ENCODE data around the gene RBAK. TPM values are rescaled to one million over a fixed set of nuclear protein-coding genes. Genes with fewer than 3 reads are reported as not detected.
"Not testable (repeated sequence)": the region's sequence is repeated elsewhere in the genome, so short reads cannot be mapped to it uniquely, and the experiment has no call there.

RBAK gene
- total RNA-seq, 1 experiment from 2014 or later: 14.8 TPM

DNA sequence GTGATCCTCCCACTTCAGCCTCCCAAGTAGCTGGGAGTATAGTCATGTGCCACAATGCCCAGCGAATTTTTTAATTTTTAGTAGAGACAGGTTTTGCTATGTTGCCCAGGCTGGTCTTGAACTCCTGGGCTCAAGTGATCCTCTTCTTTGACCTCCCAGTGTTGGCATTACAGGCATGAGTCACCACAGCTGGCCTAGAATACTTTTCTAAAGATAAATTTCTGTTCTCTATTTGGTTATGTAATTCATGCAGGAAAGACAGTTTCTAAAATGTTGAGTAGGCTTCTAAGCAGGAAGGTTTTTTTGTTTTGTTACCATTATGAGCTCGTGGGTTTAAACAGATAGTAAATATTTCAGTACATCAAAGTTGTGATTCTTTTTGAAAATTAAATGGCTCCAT is 5.0 kb downstream of the RBAK start:
- TF ChIP-seq, protein P1, sequence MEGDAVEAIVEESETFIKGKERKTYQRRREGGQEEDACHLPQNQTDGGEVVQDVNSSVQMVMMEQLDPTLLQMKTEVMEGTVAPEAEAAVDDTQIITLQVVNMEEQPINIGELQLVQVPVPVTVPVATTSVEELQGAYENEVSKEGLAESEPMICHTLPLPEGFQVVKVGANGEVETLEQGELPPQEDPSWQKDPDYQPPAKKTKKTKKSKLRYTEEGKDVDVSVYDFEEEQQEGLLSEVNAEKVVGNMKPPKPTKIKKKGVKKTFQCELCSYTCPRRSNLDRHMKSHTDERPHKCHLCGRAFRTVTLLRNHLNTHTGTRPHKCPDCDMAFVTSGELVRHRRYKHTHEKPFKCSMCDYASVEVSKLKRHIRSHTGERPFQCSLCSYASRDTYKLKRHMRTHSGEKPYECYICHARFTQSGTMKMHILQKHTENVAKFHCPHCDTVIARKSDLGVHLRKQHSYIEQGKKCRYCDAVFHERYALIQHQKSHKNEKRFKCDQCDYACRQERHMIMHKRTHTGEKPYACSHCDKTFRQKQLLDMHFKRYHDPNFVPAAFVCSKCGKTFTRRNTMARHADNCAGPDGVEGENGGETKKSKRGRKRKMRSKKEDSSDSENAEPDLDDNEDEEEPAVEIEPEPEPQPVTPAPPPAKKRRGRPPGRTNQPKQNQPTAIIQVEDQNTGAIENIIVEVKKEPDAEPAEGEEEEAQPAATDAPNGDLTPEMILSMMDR (IDR thresholded peaks at IDR 0.05): no peak
- no peak for TF ChIP-seq REST (IDR thresholded peaks at IDR 0.05; ENCODE audit: insufficient read depth in 1 of 2, low read depth in 2 of 2, low read length in 1 of 2)
- no peak for DNase-seq (ENCODE audit: low read depth, low spot score)
- CTCF ChIA-PET: no interaction called here
- BruUV-seq (replicated peaks): no TSS peak
- Histone ChIP-seq H3K27ac (ENCODE audit: low read length) (no peak overlapping the region), H3K36me3 (ENCODE audit: control insufficient read depth, insufficient read depth, low read length) (no peaks in the 10 kb centered on the region), H3K4me1 (ENCODE audit: control insufficient read depth, insufficient read depth, low read length) (no peaks in the 10 kb centered on the region), H3K4me3 (ENCODE audit: low read depth in 2 of 2, low read length in 2 of 2) (no peak overlapping the region), H3K9me3 (ENCODE audit: control insufficient read depth, insufficient read depth, low read depth, low read length) (peaks cover 42% of the 10 kb centered on the region), H3K27me3 (ENCODE audit: control insufficient read depth, insufficient read depth, low read length) (no peaks in the 10 kb centered on the region)
- ATAC-seq: no peak
- POLR2A ChIA-PET: no interaction called here
- in situ Hi-C loops (cut with HindIII; ENCODE audit: low pct_unique_long_range_greater_than_20kb, low sequenced_read_pairs): no loop called here
- intact Hi-C loops (cut with micrococcal nuclease; ENCODE audit: unreplicated experiment): loop anchor here (1.0 kb wide), 1 partner anchor 8 kb away; no protein-coding TSS in a partner anchor

GRCh38 chr7:5051731-5052130 is 6.1 kb downstream of the RBAK start:
- H3K27me3 ChIP-seq (ENCODE audit: control insufficient read depth, insufficient read depth, low read length); ATAC-seq; H3K4me1 ChIP-seq (ENCODE audit: control insufficient read depth, insufficient read depth, low read length); H3K4me3 ChIP-seq (ENCODE audit: low read depth in 2 of 2, low read length in 2 of 2); in situ Hi-C loops (cut with HindIII; ENCODE audit: low pct_unique_long_range_greater_than_20kb, low sequenced_read_pairs); intact Hi-C loops (cut with micrococcal nuclease; ENCODE audit: unreplicated experiment); H3K36me3 ChIP-seq (ENCODE audit: control insufficient read depth, insufficient read depth, low read length); DNase-seq (ENCODE audit: low read depth, low spot score); CTCF ChIA-PET; BruUV-seq (replicated peaks); POLR2A ChIA-PET; H3K27ac ChIP-seq (ENCODE audit: low read length): not testable (repeated sequence)
- H3K9me3 ChIP-seq (ENCODE audit: control insufficient read depth, insufficient read depth, low read depth, low read length): peaks cover 52% of the 10 kb centered on the region

DNA sequence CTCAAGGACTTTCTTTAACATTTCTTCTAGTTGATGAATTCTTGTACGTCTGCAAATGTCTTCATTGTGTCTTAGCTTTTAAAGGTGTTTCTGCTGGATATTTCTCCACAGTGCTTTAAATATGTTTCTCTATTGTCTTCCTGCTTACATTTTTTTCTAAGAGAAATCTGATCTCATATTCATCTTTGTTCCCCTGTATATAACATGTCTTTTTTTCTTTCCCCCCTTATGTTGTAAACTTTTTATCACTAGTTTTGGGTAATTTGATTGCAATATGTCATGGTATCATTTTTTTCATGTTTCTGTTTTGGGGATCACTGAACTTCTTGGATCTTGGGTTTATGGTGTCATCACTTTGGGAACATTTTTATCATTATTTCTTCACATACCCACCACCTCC is 7.5 kb downstream of the RBAK start:
- Histone ChIP-seq H3K27ac (ENCODE audit: low read length) (no peak overlapping the region), H3K4me3 (ENCODE audit: low read depth in 2 of 2, low read length in 2 of 2) (no peak overlapping the region), H3K36me3 (ENCODE audit: control insufficient read depth, insufficient read depth, low read length) (no peaks in the 10 kb centered on the region), H3K4me1 (ENCODE audit: control insufficient read depth, insufficient read depth, low read length) (no peaks in the 10 kb centered on the region), H3K27me3 (ENCODE audit: control insufficient read depth, insufficient read depth, low read length) (no peaks in the 10 kb centered on the region), H3K9me3 (ENCODE audit: control insufficient read depth, insufficient read depth, low read depth, low read length) (peaks cover 64% of the 10 kb centered on the region)
- POLR2A ChIA-PET: no interaction called here
- BruUV-seq (replicated peaks): no TSS peak
- DNase-seq (ENCODE audit: low read depth, low spot score): no peak
- intact Hi-C loops (cut with micrococcal nuclease; ENCODE audit: unreplicated experiment) (no loop called here), in situ Hi-C loops (cut with HindIII; ENCODE audit: low pct_unique_long_range_greater_than_20kb, low sequenced_read_pairs) (no loop called here)
- no peak for ATAC-seq
- TF ChIP-seq TCF7L2 (IDR thresholded peaks at IDR 0.05; ENCODE audit: low read depth, low read length): no peak
- TF ChIP-seq POLR2AphosphoS5 (IDR thresholded peaks at IDR 0.05; ENCODE audit: low read depth, low read length): no peak
- TF ChIP-seq, protein P1 (IDR thresholded peaks at IDR 0.05): no peak
- no peak for TF ChIP-seq SIN3A (IDR thresholded peaks at IDR 0.05; ENCODE audit: borderline replicate concordance, insufficient read depth, low read depth, low read length)
- TF ChIP-seq REST (IDR thresholded peaks at IDR 0.05; ENCODE audit: insufficient read depth in 1 of 2, low read depth in 2 of 2, low read length in 1 of 2): no peak
- CTCF ChIA-PET: no interaction called here

All from Panc1 (cell line).